ENCODE measurements around the gene LAPTM5. TPM values are rescaled to one million over a fixed set of nuclear protein-coding genes. Genes with fewer than 3 reads are reported as not detected.

Gene LAPTM5
- total and polyA plus RNA-seq, 10 donors = 419 to 747 (median 577) TPM

GRCh38 chr1:30756206-30756544 lies 1.4 kb downstream of the LAPTM5 start:
- Histone ChIP-seq H3K4me1 (peaks cover 64 to 97% (median 92%) of the 10 kb centered on the region in 6 donors), H3K27ac (peak overlapping the region; percentile 88 to 99 (median 96))

GRCh38 chr1:30755746-30756145 lies 1.8 kb downstream of the LAPTM5 start:
- Histone ChIP-seq H3K27ac (peak overlapping the region; percentile 88 to 99 (median 96)), H3K36me3 (peaks cover 0 to 40% (median 3%) of the 10 kb centered on the region in 6 donors), H3K27me3 (replicated peaks in 1 of 7) (no peaks in the 10 kb centered on the region), H3K4me1 (peaks cover 64 to 97% (median 92%) of the 10 kb centered on the region in 6 donors), H3K4me3 (peak overlapping the region; percentile 42 to 80 (median 72)), H3K9me3 (no peaks in the 10 kb centered on the region)
- intact Hi-C loops (cut with DNase I; ENCODE audit: low total_unique reads) = no loop called here
- WGBS, 5 donors = 38 to 67% (median 40%) methylated on average over 1 to 4 of the region's 4 CpGs
- TF ChIP-seq, protein P1, sequence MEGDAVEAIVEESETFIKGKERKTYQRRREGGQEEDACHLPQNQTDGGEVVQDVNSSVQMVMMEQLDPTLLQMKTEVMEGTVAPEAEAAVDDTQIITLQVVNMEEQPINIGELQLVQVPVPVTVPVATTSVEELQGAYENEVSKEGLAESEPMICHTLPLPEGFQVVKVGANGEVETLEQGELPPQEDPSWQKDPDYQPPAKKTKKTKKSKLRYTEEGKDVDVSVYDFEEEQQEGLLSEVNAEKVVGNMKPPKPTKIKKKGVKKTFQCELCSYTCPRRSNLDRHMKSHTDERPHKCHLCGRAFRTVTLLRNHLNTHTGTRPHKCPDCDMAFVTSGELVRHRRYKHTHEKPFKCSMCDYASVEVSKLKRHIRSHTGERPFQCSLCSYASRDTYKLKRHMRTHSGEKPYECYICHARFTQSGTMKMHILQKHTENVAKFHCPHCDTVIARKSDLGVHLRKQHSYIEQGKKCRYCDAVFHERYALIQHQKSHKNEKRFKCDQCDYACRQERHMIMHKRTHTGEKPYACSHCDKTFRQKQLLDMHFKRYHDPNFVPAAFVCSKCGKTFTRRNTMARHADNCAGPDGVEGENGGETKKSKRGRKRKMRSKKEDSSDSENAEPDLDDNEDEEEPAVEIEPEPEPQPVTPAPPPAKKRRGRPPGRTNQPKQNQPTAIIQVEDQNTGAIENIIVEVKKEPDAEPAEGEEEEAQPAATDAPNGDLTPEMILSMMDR (IDR thresholded peaks at IDR 0.05 in 8 of 11, conservative IDR thresholded peaks at IDR 0.05 in 3 of 11) = peak in 1 of 11 experiments; percentile 8
- TF ChIP-seq POLR2AphosphoS5 (IDR thresholded peaks at IDR 0.05) (peak; percentile 2 to 46 (median 40)), POLR2A (IDR thresholded peaks at IDR 0.05) (no peak)
- DNase-seq = peak; percentile 83

More at GRCh38 chr1:30756206-30756544, 1.4 kb downstream of the LAPTM5 start:
- H3K9me3 ChIP-seq = no peaks in the 10 kb centered on the region
- peaks cover 0 to 35% (median 3%) of the 10 kb centered on the region in 6 donors for H3K36me3 ChIP-seq
- no peaks in the 10 kb centered on the region for H3K27me3 ChIP-seq (replicated peaks in 1 of 7)
- no peak for TF ChIP-seq POLR2A (IDR thresholded peaks at IDR 0.05)
- TF ChIP-seq, protein P1 (IDR thresholded peaks at IDR 0.05 in 8 of 11, conservative IDR thresholded peaks at IDR 0.05 in 3 of 11) = no peak
- no peak for TF ChIP-seq POLR2AphosphoS5 (IDR thresholded peaks at IDR 0.05)
- 18 to 33% (median 29%) methylated on average over 4 of the region's 4 CpGs for WGBS, 5 donors
- peak overlapping the region; percentile 42 to 80 (median 72) for H3K4me3 ChIP-seq
- intact Hi-C loops (cut with DNase I; ENCODE audit: low total_unique reads) = no loop called here
- peak; percentile 67 for DNase-seq

- WGBS, 5 donors = 58 to 75% (median 65%) methylated on average over 6 of the region's 6 CpGs
- Histone ChIP-seq H3K4me3 (peak overlapping the region; percentile 42 to 80 (median 72)), H3K27ac (peak overlapping the region; percentile 88 to 99 (median 96)), H3K36me3 (peaks cover 0 to 44% (median 3%) of the 10 kb centered on the region in 6 donors), H3K9me3 (no peaks in the 10 kb centered on the region), H3K27me3 (replicated peaks in 1 of 7) (no peaks in the 10 kb centered on the region), H3K4me1 (peaks cover 64 to 97% (median 92%) of the 10 kb centered on the region in 6 donors)
- TF ChIP-seq POLR2A (IDR thresholded peaks at IDR 0.05) (no peak), POLR2AphosphoS5 (IDR thresholded peaks at IDR 0.05) (no peak)
- TF ChIP-seq, protein P1 (IDR thresholded peaks at IDR 0.05 in 8 of 11, conservative IDR thresholded peaks at IDR 0.05 in 3 of 11) = no peak
- peak; percentile 69 for DNase-seq
- intact Hi-C loops (cut with DNase I; ENCODE audit: low total_unique reads) = no loop called here
Observed at GRCh38 chr1:30755334-30755733, 2.2 kb downstream of the LAPTM5 start.

DNA sequence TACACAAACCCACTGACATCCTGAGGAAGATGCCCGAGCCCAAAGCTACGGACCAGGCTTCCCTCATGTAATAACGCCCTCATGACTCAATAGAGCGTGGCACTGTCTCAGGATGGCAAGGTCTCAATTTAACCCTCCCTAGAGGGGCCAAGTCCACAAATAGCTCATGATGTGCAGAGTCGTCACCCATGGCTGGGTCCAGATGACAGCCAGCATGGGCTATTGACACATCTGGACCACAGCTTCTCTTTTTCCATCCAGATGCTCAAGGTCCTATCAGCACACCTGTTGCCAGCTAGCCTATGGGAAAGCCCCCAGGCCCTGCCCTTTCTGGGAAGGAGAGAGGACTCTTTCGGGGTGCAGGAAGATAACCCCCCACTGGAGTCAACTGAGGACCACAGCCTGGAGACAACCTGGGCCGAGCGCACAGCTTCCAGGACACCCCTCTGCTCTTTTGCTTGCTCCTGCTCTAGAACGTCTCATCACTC lies 2.8 kb downstream of the LAPTM5 start:
- WGBS, 5 donors = 31 to 51% (median 33%) methylated on average over 9 of the region's 9 CpGs
- peak; percentile 91 for DNase-seq

More for the DNA sequence above, 2.8 kb downstream of the LAPTM5 start:
- peak in 2 of 3 donors; percentile 81 to 97 for TF ChIP-seq POLR2AphosphoS5 (IDR thresholded peaks at IDR 0.05)
- peak in 1 of 3 donors; percentile 58 for TF ChIP-seq POLR2A (IDR thresholded peaks at IDR 0.05)
- TF ChIP-seq, protein P1 (IDR thresholded peaks at IDR 0.05 in 8 of 11, conservative IDR thresholded peaks at IDR 0.05 in 3 of 11) = no peak
- Histone ChIP-seq H3K4me1 (peaks cover 66 to 97% (median 92%) of the 10 kb centered on the region in 6 donors), H3K4me3 (peak overlapping the region; percentile 42 to 80 (median 72)), H3K27me3 (replicated peaks in 1 of 7) (no peaks in the 10 kb centered on the region), H3K9me3 (no peaks in the 10 kb centered on the region), H3K27ac (peak overlapping the region; percentile 88 to 99 (median 96)), H3K36me3 (peaks cover 0 to 50% (median 3%) of the 10 kb centered on the region in 6 donors)
- intact Hi-C loops (cut with DNase I; ENCODE audit: low total_unique reads) = no loop called here

Measured in spleen (tissue), 11 donors.